ENCODE data around the gene TPTE.
"Not testable (repeated sequence)": the region's sequence is repeated elsewhere in the genome, so short reads cannot be mapped to it uniquely, and the experiment has no call there.

Gene TPTE

DNA sequence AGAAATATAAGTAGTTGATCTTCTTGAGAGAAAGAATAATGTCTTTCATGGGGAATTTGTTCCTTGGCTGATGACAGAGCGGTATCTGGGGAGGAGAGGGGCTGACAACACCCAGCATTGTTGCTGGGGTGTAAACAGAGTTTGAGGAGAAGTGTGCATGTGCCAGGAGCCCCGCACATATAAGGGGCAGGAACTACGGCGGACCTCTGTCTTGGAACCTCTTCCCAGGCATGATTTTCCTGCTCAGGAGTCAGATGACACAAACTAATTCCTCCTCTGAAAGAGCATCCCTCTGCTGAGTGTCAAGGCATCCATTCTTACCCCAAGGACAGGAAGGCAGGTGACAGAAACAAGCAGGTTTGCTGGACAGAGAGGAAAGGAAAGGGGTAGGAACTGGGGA, 119.1 kb downstream of the TPTE start:
- peaks cover 6% of the 10 kb centered on the region for H3K9me3 ChIP-seq

GRCh38 chr21:10641107-10641506, 119.7 kb downstream of the TPTE start:
- Histone ChIP-seq H3K9me3 (peaks cover 6% of the 10 kb centered on the region), H3K27me3 (no peaks in the 10 kb centered on the region), H3K4me1 (no peaks in the 10 kb centered on the region), H3K36me3 (no peaks in the 10 kb centered on the region), H3K4me3 (ENCODE audit: low read depth, low read length) (no peak overlapping the region)
- TF ChIP-seq, protein P1, sequence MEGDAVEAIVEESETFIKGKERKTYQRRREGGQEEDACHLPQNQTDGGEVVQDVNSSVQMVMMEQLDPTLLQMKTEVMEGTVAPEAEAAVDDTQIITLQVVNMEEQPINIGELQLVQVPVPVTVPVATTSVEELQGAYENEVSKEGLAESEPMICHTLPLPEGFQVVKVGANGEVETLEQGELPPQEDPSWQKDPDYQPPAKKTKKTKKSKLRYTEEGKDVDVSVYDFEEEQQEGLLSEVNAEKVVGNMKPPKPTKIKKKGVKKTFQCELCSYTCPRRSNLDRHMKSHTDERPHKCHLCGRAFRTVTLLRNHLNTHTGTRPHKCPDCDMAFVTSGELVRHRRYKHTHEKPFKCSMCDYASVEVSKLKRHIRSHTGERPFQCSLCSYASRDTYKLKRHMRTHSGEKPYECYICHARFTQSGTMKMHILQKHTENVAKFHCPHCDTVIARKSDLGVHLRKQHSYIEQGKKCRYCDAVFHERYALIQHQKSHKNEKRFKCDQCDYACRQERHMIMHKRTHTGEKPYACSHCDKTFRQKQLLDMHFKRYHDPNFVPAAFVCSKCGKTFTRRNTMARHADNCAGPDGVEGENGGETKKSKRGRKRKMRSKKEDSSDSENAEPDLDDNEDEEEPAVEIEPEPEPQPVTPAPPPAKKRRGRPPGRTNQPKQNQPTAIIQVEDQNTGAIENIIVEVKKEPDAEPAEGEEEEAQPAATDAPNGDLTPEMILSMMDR (IDR thresholded peaks at IDR 0.05; ENCODE audit: low read depth, low read length): no peak
- no peak for DNase-seq

More for the DNA sequence above, 119.1 kb downstream of the TPTE start:
- Histone ChIP-seq H3K4me3 (ENCODE audit: low read depth, low read length) (no peak overlapping the region), H3K4me1 (no peaks in the 10 kb centered on the region), H3K36me3 (no peaks in the 10 kb centered on the region), H3K27me3 (no peaks in the 10 kb centered on the region)
- TF ChIP-seq, protein P1 (IDR thresholded peaks at IDR 0.05; ENCODE audit: low read depth, low read length): no peak
- DNase-seq: no peak

DNA sequence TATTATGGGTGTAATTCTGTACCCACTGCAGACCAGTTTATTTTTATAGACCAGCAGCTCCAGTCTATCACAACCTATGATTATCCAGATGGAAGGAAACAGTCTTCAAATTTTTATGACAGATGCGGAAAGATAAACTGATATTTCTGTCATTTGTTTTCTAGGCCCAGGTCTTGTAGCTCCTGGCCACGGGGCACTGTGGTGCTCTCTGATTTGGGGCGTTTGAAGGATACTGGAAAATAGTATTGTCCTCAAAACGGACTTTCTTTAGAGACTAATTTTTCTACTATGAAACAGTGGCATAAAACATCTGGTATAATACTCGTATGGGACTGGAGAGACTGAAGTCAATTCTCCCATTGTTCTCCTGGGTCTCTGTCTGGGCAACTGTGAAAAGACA, 124.3 kb downstream of the TPTE start:
- not testable (repeated sequence) for H3K4me1 ChIP-seq, H3K9me3 ChIP-seq, DNase-seq

DNA sequence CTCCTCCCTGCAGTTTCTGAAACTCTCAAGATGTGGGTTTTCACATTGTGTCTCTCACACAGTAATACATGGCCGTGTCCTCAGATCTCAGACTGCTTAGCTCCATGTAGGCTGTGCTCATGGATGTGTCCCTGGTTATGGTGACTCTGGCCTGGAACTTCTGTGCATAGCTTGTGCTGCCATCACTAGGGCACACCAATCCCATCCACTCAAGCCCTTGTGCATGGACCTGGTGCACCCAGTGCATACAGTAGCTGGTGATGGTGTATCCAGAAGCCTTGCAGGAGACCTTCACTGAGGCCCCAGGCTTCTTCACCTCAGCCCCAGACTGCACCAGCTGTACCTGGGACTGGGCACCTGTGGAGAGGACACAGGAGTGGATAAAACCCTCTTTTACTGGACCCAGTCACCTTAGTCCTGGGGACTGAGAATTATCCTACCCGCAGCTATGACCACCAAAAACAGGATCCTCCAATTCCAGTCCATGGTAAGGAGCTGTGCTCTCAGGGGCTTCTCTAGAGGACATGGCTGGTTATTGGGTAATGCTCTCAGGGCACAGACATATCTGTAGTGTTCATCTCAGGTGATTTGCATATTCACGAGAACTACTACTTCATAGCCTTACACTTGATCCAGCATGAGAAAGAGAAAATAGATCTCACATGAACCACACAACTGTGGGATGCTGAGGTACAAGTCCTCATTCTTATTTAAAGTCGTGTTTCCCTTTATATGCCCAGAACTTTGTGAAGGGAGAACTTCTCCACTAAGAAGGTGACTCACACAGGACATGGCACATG, 128.2 kb downstream of the TPTE start:
- H3K9me3 ChIP-seq; H3K4me1 ChIP-seq; H3K4me3 ChIP-seq (ENCODE audit: low read depth, low read length); DNase-seq; H3K27me3 ChIP-seq; H3K36me3 ChIP-seq: not testable (repeated sequence)

More for the DNA sequence above, 124.3 kb downstream of the TPTE start:
- H3K4me3 ChIP-seq (ENCODE audit: low read depth, low read length); H3K36me3 ChIP-seq; H3K27me3 ChIP-seq: not testable (repeated sequence)

DNA sequence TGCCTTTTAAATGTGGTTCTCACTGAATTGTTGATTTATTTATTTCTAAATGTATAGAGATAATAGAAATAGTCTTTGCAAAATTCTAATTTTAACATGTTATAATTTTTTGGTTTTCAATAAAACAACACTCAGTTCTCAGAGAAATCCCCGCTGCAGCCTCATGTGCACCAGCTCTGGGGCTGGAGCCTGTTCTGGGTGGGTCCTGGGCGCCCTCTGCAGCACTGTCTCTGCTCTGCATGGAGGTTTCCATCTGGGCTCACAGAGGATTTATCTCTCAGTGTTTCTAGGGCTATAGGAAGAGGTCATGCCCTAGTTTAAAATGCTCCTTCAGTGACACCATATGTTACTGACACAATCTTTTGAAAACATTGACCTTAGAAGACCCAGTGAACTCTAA, 128.9 kb downstream of the TPTE start:
- H3K4me1 ChIP-seq; H3K4me3 ChIP-seq (ENCODE audit: low read depth, low read length); H3K9me3 ChIP-seq; H3K36me3 ChIP-seq; H3K27me3 ChIP-seq; DNase-seq: not testable (repeated sequence)
